Naive thymus-derived CD4-positive, alpha-beta T cell (primary cell): ENCODE results near the gene IFNAR2. TPM values are rescaled to one million over a fixed set of nuclear protein-coding genes. Genes with fewer than 3 reads are reported as not detected.
A peak's percentile ranks its signal among the peaks of the same experiment; 100 is the strongest.

ENCODE experiments used
- ATAC-seq: fragments of 150-1000 bp; cut with Tn5 transposase; 2 replicates; pipeline ENCODE4 v1.10.0; 2021; ENCODE audit warnings: mild to moderate bottlenecking, moderate library complexity
- CTCF ChIA-PET: fragments of 350-600 bp; sonication (Branson Sonifier 250); formaldehyde crosslinking; loops from one replicate; lab custom pipeline; 2021; ENCODE audit warnings: antibody characterized with exemption; lab: Charles Lee
- POLR2A ChIA-PET: fragments of 350-600 bp; sonication (Branson Sonifier 250); formaldehyde crosslinking; loops from one replicate; lab custom pipeline; 2021; ENCODE audit warnings: antibody characterized with exemption, inconsistent platforms; lab: Charles Lee
- DNase-seq, 9 donors: peaks; one replicate each; pipeline versions ENCODE4 v3.0.0 to v3.0.0-alpha.2; 2020 to 2022; ENCODE audit warnings: mixed read lengths in 1 of 9
- H3K27ac ChIP-seq: one replicate; pipeline ENCODE4 v1.7.0; 2013; ENCODE audit warnings: mild to moderate bottlenecking, low read depth, low read length, moderate library complexity
- H3K27me3 ChIP-seq, 2 donors: one replicate each; pipeline ENCODE4 v1.7.0; 2013; ENCODE audit warnings: low read length in 2 of 2, mild to moderate bottlenecking in 2 of 2, moderate library complexity in 2 of 2; ENCODE audit not compliant: control insufficient read depth in 2 of 2, insufficient read depth in 2 of 2
- H3K36me3 ChIP-seq, 3 experiments: 1 replicate in 2 of 3; 2 replicates in 1 of 3; pipeline ENCODE4 v1.7.0; 2013; ENCODE audit warnings: low read length in 3 of 3, mild to moderate bottlenecking in 3 of 3, moderate library complexity in 1 of 3; ENCODE audit not compliant: insufficient read depth in 3 of 3, control insufficient read depth in 2 of 3
- H3K4me1 ChIP-seq, 2 donors: one replicate each; pipeline ENCODE4 v1.7.0; 2013; ENCODE audit warnings: low read length in 2 of 2, mild to moderate bottlenecking in 2 of 2, moderate library complexity in 1 of 2; ENCODE audit not compliant: control insufficient read depth in 2 of 2, insufficient read depth in 2 of 2
- H3K4me3 ChIP-seq: 2 replicates; pipeline ENCODE4 v1.7.0; 2013; ENCODE audit warnings: mild to moderate bottlenecking, low read length
- H3K9me3 ChIP-seq, 3 experiments: 1 replicate in 2 of 3; 2 replicates in 1 of 3; pipeline ENCODE4 v1.7.0; 2013; ENCODE audit warnings: low read length in 3 of 3; ENCODE audit not compliant: control insufficient read depth in 2 of 3
- H3K27ac Mint-ChIP-seq, 9 donors: one replicate each; pipeline ENCODE4 v1.8.0; 2020 to 2022; ENCODE audit warnings: mixed read lengths in 9 of 9, mild to moderate bottlenecking in 8 of 9, moderate library complexity in 5 of 9, inconsistent platforms in 2 of 9
- H3K27me3 Mint-ChIP-seq, 5 donors: one replicate each; pipeline ENCODE4 v1.8.0; 2021 to 2022; ENCODE audit warnings: mixed read lengths in 5 of 5, mild to moderate bottlenecking in 1 of 5
- H3K36me3 Mint-ChIP-seq, 5 donors: one replicate each; pipeline ENCODE4 v1.8.0; 2020 to 2022; ENCODE audit warnings: mixed read lengths in 5 of 5, mild to moderate bottlenecking in 3 of 5, inconsistent platforms in 1 of 5
- H3K4me1 Mint-ChIP-seq, 7 donors: one replicate each; pipeline ENCODE4 v1.8.0; 2020 to 2022; ENCODE audit warnings: mixed read lengths in 7 of 7, mild to moderate bottlenecking in 3 of 7, inconsistent platforms in 1 of 7
- H3K4me3 Mint-ChIP-seq, 10 donors: one replicate each; pipeline ENCODE4 v1.8.0; 2020 to 2022; ENCODE audit warnings: mild to moderate bottlenecking in 10 of 10, mixed read lengths in 10 of 10, moderate library complexity in 6 of 10, inconsistent platforms in 2 of 10
- H3K9me3 Mint-ChIP-seq, 11 donors: one replicate each; pipeline ENCODE4 v1.8.0; 2020 to 2022; ENCODE audit warnings: mixed read lengths in 11 of 11, mild to moderate bottlenecking in 4 of 11, inconsistent platforms in 1 of 11, moderate library complexity in 1 of 11
- intact Hi-C, 2 donors: fragments of 100-400 bp; cut with micrococcal nuclease; formaldehyde crosslinking; loops; one replicate each; pipeline ENCODE4 v1.15.1; 2023
- polyA plus RNA-seq, 2 donors: library from polyadenylated mRNA; unstranded; fragments of 300-500 nt; fragmentation: Illumina TruSeq; gene quantifications; one replicate each; pipeline ENCODE4 v1.2.3, GENCODE V29; 2021
- total RNA-seq, 6 experiments: library from RNA in 5 of 6; stranded (reverse) in 5 of 6; gene quantifications; 1 replicate in 5 of 6; 2 replicates in 1 of 6; pipeline ENCODE4 v1.2.3 and lab custom pipeline; 2021 to 2026

IFNAR2 gene
- total and polyA plus RNA-seq, 7 experiments from 2014 or later = 44.9 to 90.2 (median 77.3) TPM

- no peak for DNase-seq
- no peak for ATAC-seq
- H3K27ac Mint-ChIP-seq = peak overlapping the region in 3 of 9 donors; percentile 50 to 59 (median 57)
- Histone ChIP-seq H3K4me3 (no peak overlapping the region), H3K36me3 (no peaks in the 10 kb centered on the region), H3K27ac (no peak overlapping the region), H3K9me3 (no peaks in the 10 kb centered on the region), H3K4me1 (peaks cover 21 to 29% of the 10 kb centered on the region in 2 donors), H3K27me3 (no peaks in the 10 kb centered on the region)
- H3K9me3 Mint-ChIP-seq = peaks cover 0 to 8% (median 0%) of the 10 kb centered on the region in 11 donors
- intact Hi-C loops = loop anchor here in 1 of 2 donors (5.0 kb wide), 1 partner anchor 405 kb away; no protein-coding TSS in a partner anchor
- CTCF ChIA-PET = interaction anchor here (0.7 to 5.6 kb wide), 4 partner anchors 160 to 227 kb away, joined by 3 to 25 read pairs (median 4); no protein-coding TSS in a partner anchor
- H3K4me3 Mint-ChIP-seq = no peak overlapping the region
- peaks cover 0 to 12% (median 0%) of the 10 kb centered on the region in 5 donors for H3K36me3 Mint-ChIP-seq
- peaks cover 0 to 18% (median 0%) of the 10 kb centered on the region in 5 donors for H3K27me3 Mint-ChIP-seq
- POLR2A ChIA-PET = interaction anchor here (1.1 to 1.8 kb wide), 2 partner anchors 160 to 240 kb away, joined by 3 to 5 read pairs; no protein-coding TSS in a partner anchor
- H3K4me1 Mint-ChIP-seq = peaks cover 33 to 60% (median 49%) of the 10 kb centered on the region in 7 donors
Observed at GRCh38 chr21:33201956-33202355, 27.8 kb upstream of the IFNAR2 start.

GRCh38 chr21:33202464-33203363 is 27.0 kb upstream of the IFNAR2 start:
- H3K27ac ChIP-seq = no peak overlapping the region
- ATAC-seq (no peak), DNase-seq (no peak)
- H3K36me3 Mint-ChIP-seq = peaks cover 0 to 17% (median 0%) of the 10 kb centered on the region in 5 donors
- CTCF ChIA-PET = interaction anchor here (0.5 to 5.6 kb wide), 5 partner anchors 16 to 226 kb away, joined by 3 to 25 read pairs (median 3); no protein-coding TSS in a partner anchor
- peaks cover 0 to 13% (median 0%) of the 10 kb centered on the region in 11 donors for H3K9me3 Mint-ChIP-seq
- H3K4me1 ChIP-seq = peaks cover 21 to 31% of the 10 kb centered on the region in 2 donors
- POLR2A ChIA-PET = interaction anchor here (0.7 to 1.8 kb wide), 4 partner anchors 123 to 265 kb away, joined by 3 to 6 read pairs (median 4); partner anchors contain the start of gene IFNAR1
- H3K27ac Mint-ChIP-seq = peak overlapping the region in 6 of 9 donors; percentile 7 to 56 (median 38)
- H3K27me3 Mint-ChIP-seq = peaks cover 0 to 14% (median 0%) of the 10 kb centered on the region in 5 donors
- H3K4me3 ChIP-seq = no peak overlapping the region
- no peak overlapping the region for H3K4me3 Mint-ChIP-seq
- H3K9me3 ChIP-seq = no peaks in the 10 kb centered on the region
- no peaks in the 10 kb centered on the region for H3K27me3 ChIP-seq
- intact Hi-C loops = loop anchor here in 1 of 2 donors (5.0 kb wide), 1 partner anchor 405 kb away; no protein-coding TSS in a partner anchor
- peaks cover 37 to 66% (median 53%) of the 10 kb centered on the region in 7 donors for H3K4me1 Mint-ChIP-seq
- no peaks in the 10 kb centered on the region for H3K36me3 ChIP-seq

- Mint-ChIP-seq H3K27me3 (peaks cover 0 to 8% (median 0%) of the 10 kb centered on the region in 5 donors), H3K27ac (peak overlapping the region in 3 of 9 donors; percentile 25 to 52 (median 32)), H3K36me3 (peaks cover 0 to 23% (median 0%) of the 10 kb centered on the region in 5 donors), H3K4me1 (peaks cover 43 to 72% (median 59%) of the 10 kb centered on the region in 7 donors), H3K4me3 (no peak overlapping the region), H3K9me3 (peaks cover 0 to 16% (median 0%) of the 10 kb centered on the region in 11 donors)
- POLR2A ChIA-PET = interaction anchor here (0.7 to 1.8 kb wide), 3 partner anchors 122 to 265 kb away, joined by 3 to 6 read pairs (median 5); partner anchors contain the start of gene IFNAR1
- H3K27me3 ChIP-seq = no peaks in the 10 kb centered on the region
- H3K27ac ChIP-seq = no peak overlapping the region
- DNase-seq (no peak), ATAC-seq (no peak)
- H3K4me3 ChIP-seq = no peak overlapping the region
- peaks cover 0 to 2% (median 0%) of the 10 kb centered on the region in 3 experiments for H3K9me3 ChIP-seq
- H3K4me1 ChIP-seq = peaks cover 21 to 31% of the 10 kb centered on the region in 2 donors
- no peaks in the 10 kb centered on the region for H3K36me3 ChIP-seq
- CTCF ChIA-PET = interaction anchor here (0.8 to 5.6 kb wide), 2 partner anchors 137 to 158 kb away, joined by 3 to 25 read pairs; no protein-coding TSS in a partner anchor
- intact Hi-C loops = loop anchor here in 1 of 2 donors (5.0 kb wide), 1 partner anchor 404 kb away; no protein-coding TSS in a partner anchor
Observed at GRCh38 chr21:33203371-33203724, 26.4 kb upstream of the IFNAR2 start.

- peaks cover 0 to 18% (median 0%) of the 10 kb centered on the region in 11 donors for H3K9me3 Mint-ChIP-seq
- peaks cover 0 to 28% (median 0%) of the 10 kb centered on the region in 5 donors for H3K36me3 Mint-ChIP-seq
- no peaks in the 10 kb centered on the region for H3K27me3 Mint-ChIP-seq
- POLR2A ChIA-PET = interaction anchor here (0.7 to 1.5 kb wide), 6 partner anchors 9 to 61 kb away, joined by 3 to 10 read pairs (median 4); partner anchors contain the start of gene IL10RB
- peaks cover 0 to 4% (median 0%) of the 10 kb centered on the region in 3 experiments for H3K9me3 ChIP-seq
- H3K36me3 ChIP-seq = no peaks in the 10 kb centered on the region
- CTCF ChIA-PET = interaction anchor here (0.9 to 5.6 kb wide), 3 partner anchors 145 to 239 kb away, joined by 3 to 25 read pairs (median 3); no protein-coding TSS in a partner anchor
- peak overlapping the region; percentile 5 for H3K4me3 ChIP-seq
- DNase-seq = no peak
- H3K27ac ChIP-seq = peak overlapping the region; percentile 12
- ATAC-seq = peak; percentile 65
- no peaks in the 10 kb centered on the region for H3K27me3 ChIP-seq
- intact Hi-C loops = loop anchor here in 1 of 2 donors (1.0 to 2.0 kb wide), 2 partner anchors 25 to 61 kb away; partner anchors contain the start of gene IL10RB
- peaks cover 42 to 73% (median 59%) of the 10 kb centered on the region in 7 donors for H3K4me1 Mint-ChIP-seq
- peak overlapping the region; percentile 5 to 83 (median 60) for H3K4me3 Mint-ChIP-seq
- peak overlapping the region; percentile 21 to 90 (median 82) for H3K27ac Mint-ChIP-seq
- peaks cover 21 to 33% of the 10 kb centered on the region in 2 donors for H3K4me1 ChIP-seq
Observed at GRCh38 chr21:33205476-33205875, 24.3 kb upstream of the IFNAR2 start.

GRCh38 chr21:33206771-33207281 is 22.9 kb upstream of the IFNAR2 start:
- peaks cover 30 to 47% of the 10 kb centered on the region in 2 donors for H3K4me1 ChIP-seq
- CTCF ChIA-PET = interaction anchor here (0.6 kb wide), 1 partner anchor 375 kb away, joined by 3 read pairs; no protein-coding TSS in a partner anchor
- H3K36me3 ChIP-seq = no peaks in the 10 kb centered on the region
- Mint-ChIP-seq H3K27me3 (no peaks in the 10 kb centered on the region), H3K27ac (peak overlapping the region in 7 of 9 donors; percentile 60 to 84 (median 74)), H3K4me3 (peak overlapping the region in 7 of 10 donors; percentile 4 to 66 (median 47)), H3K9me3 (peaks cover 0 to 20% (median 0%) of the 10 kb centered on the region in 11 donors), H3K36me3 (peaks cover 0 to 28% (median 0%) of the 10 kb centered on the region in 5 donors), H3K4me1 (peaks cover 35 to 82% (median 67%) of the 10 kb centered on the region in 7 donors)
- intact Hi-C loops = no loop called here
- ATAC-seq (no peak), DNase-seq (no peak)
- POLR2A ChIA-PET = interaction anchor here (0.7 kb wide), 1 partner anchor 107 kb away, joined by 5 read pairs; no protein-coding TSS in a partner anchor
- peaks cover 0 to 4% (median 0%) of the 10 kb centered on the region in 3 experiments for H3K9me3 ChIP-seq
- H3K27ac ChIP-seq = no peak overlapping the region
- no peak overlapping the region for H3K4me3 ChIP-seq
- no peaks in the 10 kb centered on the region for H3K27me3 ChIP-seq
